DOHH2 (cell line): Measurements from ENCODE around the gene MYOZ1.

Source experiments
- H3F3A ChIP-seq: fragments of 200-600 bp; sonication (generic), shearing (Covaris generic); 2 replicates; pipeline ENCODE4 v1.6.0; 2016; ENCODE audit warnings: antibody characterized with exemption, mild to moderate bottlenecking; ENCODE audit not compliant: control insufficient read depth, insufficient read depth
- H3K27ac ChIP-seq: fragments of 200-600 bp; sonication (generic); 2 replicates; pipeline ENCODE4 v1.5.1; 2014; ENCODE audit warnings: low read depth, mild to moderate bottlenecking, low read length, moderate library complexity
- H3K27me3 ChIP-seq: fragments of 200-600 bp; sonication (generic); 2 replicates; pipeline ENCODE4 v1.6.1; 2014; ENCODE audit warnings: mild to moderate bottlenecking, low read length, mixed read lengths; ENCODE audit not compliant: control insufficient read depth
- H3K36me3 ChIP-seq: fragments of 200-600 bp; sonication (generic); 2 replicates; pipeline ENCODE4 v1.6.1; 2014; ENCODE audit warnings: mild to moderate bottlenecking, low read length, moderate library complexity, mixed read lengths; ENCODE audit not compliant: control insufficient read depth
- H3K4me1 ChIP-seq: fragments of 200-600 bp; sonication (generic); 2 replicates; pipeline ENCODE4 v1.6.1; 2014; ENCODE audit warnings: mild to moderate bottlenecking, low read length, mixed read lengths; ENCODE audit not compliant: control insufficient read depth
- H3K4me2 ChIP-seq: fragments of 200-600 bp; sonication (generic); 2 replicates; pipeline ENCODE4 v1.6.0; 2014; ENCODE audit warnings: mild to moderate bottlenecking, low read length, moderate library complexity
- H3K4me3 ChIP-seq: fragments of 200-600 bp; sonication (generic); 2 replicates; pipeline ENCODE4 v1.5.1; 2014; ENCODE audit warnings: mild to moderate bottlenecking, low read length, mixed read lengths
- H3K79me2 ChIP-seq: fragments of 200-600 bp; sonication (generic); 2 replicates; pipeline ENCODE4 v1.6.1; 2014; ENCODE audit warnings: mild to moderate bottlenecking, low read length, mixed read lengths; ENCODE audit not compliant: control insufficient read depth
- H3K9me2 ChIP-seq: fragments of 200-600 bp; sonication (generic); replicated peaks from 2 replicates; pipeline ENCODE4 v1.6.1; 2014; ENCODE audit warnings: mild to moderate bottlenecking, low read length, mixed read lengths; ENCODE audit not compliant: control insufficient read depth
- H3K9me3 ChIP-seq: fragments of 200-600 bp; sonication (generic); 2 replicates; pipeline ENCODE4 v1.6.1; 2014; ENCODE audit warnings: antibody characterized with exemption, low read length, mixed read lengths; ENCODE audit not compliant: control insufficient read depth, insufficient read depth
- H4K20me1 ChIP-seq: fragments of 200-600 bp; sonication (generic); 2 replicates; pipeline ENCODE4 v1.6.0; 2014; ENCODE audit warnings: low read depth, mild to moderate bottlenecking, antibody characterized with exemption, low read length, moderate library complexity; ENCODE audit not compliant: control insufficient read depth, insufficient read depth
- CTCF ChIP-seq: fragments of 200-600 bp; sonication (generic); IDR thresholded peaks from one replicate; pipeline ENCODE4 v1.5.1; 2014; ENCODE audit warnings: antibody characterized with exemption, mild to moderate bottlenecking, low read depth, low read length; ENCODE audit not compliant: poor library complexity, severe bottlenecking
- EZH2phosphoT487 ChIP-seq: fragments of 200-600 bp; sonication (generic); IDR thresholded peaks from 2 replicates; pipeline ENCODE4 v1.6.1; 2017; ENCODE audit warnings: borderline replicate concordance, mild to moderate bottlenecking, antibody characterized with exemption, low read length, moderate library complexity, mixed read lengths

MYOZ1 gene

GRCh38 chr10:73629165-73629564 is 12.1 kb downstream of the MYOZ1 start:
- Histone ChIP-seq H3K4me1 (peaks cover 18% of the 10 kb centered on the region), H3K4me3 (no peak overlapping the region), H4K20me1 (no peaks in the 10 kb centered on the region), H3F3A (no peaks in the 10 kb centered on the region), H3K79me2 (peaks cover 18% of the 10 kb centered on the region), H3K9me3 (no peaks in the 10 kb centered on the region), H3K27ac (no peak overlapping the region), H3K9me2 (no peaks in the 10 kb centered on the region), H3K36me3 (peaks cover 10% of the 10 kb centered on the region; the same call in 1 of the 2 replicates), H3K4me2 (no peak overlapping the region), H3K27me3 (no peaks in the 10 kb centered on the region)
- TF ChIP-seq CTCF (no peak), EZH2phosphoT487 (no peak)

- Histone ChIP-seq H3K4me2 (no peak overlapping the region), H3K4me1 (peaks cover 18% of the 10 kb centered on the region), H3K27ac (no peak overlapping the region), H3K79me2 (peaks cover 18% of the 10 kb centered on the region), H3K4me3 (no peak overlapping the region), H3K36me3 (peaks cover 10% of the 10 kb centered on the region; the same call in 1 of the 2 replicates), H3F3A (no peaks in the 10 kb centered on the region), H4K20me1 (no peaks in the 10 kb centered on the region), H3K9me3 (no peaks in the 10 kb centered on the region), H3K9me2 (no peaks in the 10 kb centered on the region), H3K27me3 (no peaks in the 10 kb centered on the region)
- TF ChIP-seq EZH2phosphoT487 (no peak), CTCF (no peak)
Measured at GRCh38 chr10:73628405-73628804, 12.9 kb downstream of the MYOZ1 start.

- Histone ChIP-seq H3K4me3 (peak overlapping the region; percentile 79), H3K36me3 (peaks cover 10% of the 10 kb centered on the region; the same call in 1 of the 2 replicates), H3K27ac (no peak overlapping the region), H3K4me1 (peaks cover 18% of the 10 kb centered on the region), H4K20me1 (no peaks in the 10 kb centered on the region), H3K9me2 (no peaks in the 10 kb centered on the region), H3K4me2 (peak overlapping the region; percentile 79), H3K79me2 (peaks cover 18% of the 10 kb centered on the region), H3F3A (no peaks in the 10 kb centered on the region), H3K9me3 (no peaks in the 10 kb centered on the region), H3K27me3 (no peaks in the 10 kb centered on the region)
- no peak for TF ChIP-seq CTCF
- no peak for TF ChIP-seq EZH2phosphoT487
Measured at GRCh38 chr10:73627300-73627699, 14.0 kb downstream of the MYOZ1 start.
